AG04449 (cell line): ENCODE results near the gene OTULIN.

Experiments used
- CTCF ChIA-PET: fragments of 350-600 bp; formaldehyde crosslinking; extraction: SDS; loops from one replicate; lab custom pipeline; 2021; ENCODE audit warnings: antibody characterized with exemption; lab: Yijun Ruan, JAX
- POLR2A ChIA-PET: fragments of 400-600, 350-600 bp; formaldehyde crosslinking; extraction: SDS; loops from one replicate; lab custom pipeline; 2020; ENCODE audit warnings: antibody characterized with exemption, inconsistent platforms; lab: Yijun Ruan, JAX
- DNase-seq: peaks from one replicate; pipeline ENCODE4 v3.0.0-alpha.2; 2010; ENCODE audit warnings: low read depth, low spot score
- H3K4me3 ChIP-seq: 2 replicates; pipeline ENCODE4 v1.5.1; 2011; ENCODE audit warnings: low read depth, mild to moderate bottlenecking, control low read depth, low read length
- TF ChIP-seq, protein P1 (sequence below): IDR thresholded peaks from one replicate; pipeline ENCODE4 v1.5.1; 2011; ENCODE audit warnings: mild to moderate bottlenecking, moderate library complexity, low read length, control low read depth, inconsistent platforms; ENCODE audit not compliant: insufficient read depth; ENCODE audit errors: missing control alignments

The OTULIN gene

DNA sequence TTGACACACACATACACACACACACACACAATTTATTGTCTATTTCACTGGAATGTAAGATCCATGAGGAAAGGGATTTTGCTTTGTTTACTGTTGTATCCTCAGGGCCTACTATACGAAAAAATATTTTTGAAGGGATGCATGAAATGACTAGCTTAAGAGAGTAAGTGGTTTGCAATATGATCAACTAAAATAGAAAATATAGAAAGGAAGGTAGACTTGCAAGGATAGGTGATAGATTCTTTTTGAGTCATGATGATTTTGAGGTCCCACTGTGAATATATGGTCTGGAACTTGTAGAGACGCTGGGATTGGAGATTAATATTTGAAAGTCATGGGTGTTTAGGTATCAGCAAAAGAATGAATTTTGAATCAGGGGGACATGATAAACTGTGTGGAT, 28.9 kb upstream of the OTULIN start:
- POLR2A ChIA-PET, result no interaction called here
- H3K4me3 ChIP-seq, result no peak overlapping the region
- DNase-seq, result no peak
- TF ChIP-seq, protein P1, sequence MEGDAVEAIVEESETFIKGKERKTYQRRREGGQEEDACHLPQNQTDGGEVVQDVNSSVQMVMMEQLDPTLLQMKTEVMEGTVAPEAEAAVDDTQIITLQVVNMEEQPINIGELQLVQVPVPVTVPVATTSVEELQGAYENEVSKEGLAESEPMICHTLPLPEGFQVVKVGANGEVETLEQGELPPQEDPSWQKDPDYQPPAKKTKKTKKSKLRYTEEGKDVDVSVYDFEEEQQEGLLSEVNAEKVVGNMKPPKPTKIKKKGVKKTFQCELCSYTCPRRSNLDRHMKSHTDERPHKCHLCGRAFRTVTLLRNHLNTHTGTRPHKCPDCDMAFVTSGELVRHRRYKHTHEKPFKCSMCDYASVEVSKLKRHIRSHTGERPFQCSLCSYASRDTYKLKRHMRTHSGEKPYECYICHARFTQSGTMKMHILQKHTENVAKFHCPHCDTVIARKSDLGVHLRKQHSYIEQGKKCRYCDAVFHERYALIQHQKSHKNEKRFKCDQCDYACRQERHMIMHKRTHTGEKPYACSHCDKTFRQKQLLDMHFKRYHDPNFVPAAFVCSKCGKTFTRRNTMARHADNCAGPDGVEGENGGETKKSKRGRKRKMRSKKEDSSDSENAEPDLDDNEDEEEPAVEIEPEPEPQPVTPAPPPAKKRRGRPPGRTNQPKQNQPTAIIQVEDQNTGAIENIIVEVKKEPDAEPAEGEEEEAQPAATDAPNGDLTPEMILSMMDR, result no peak
- CTCF ChIA-PET, result interaction anchor here (0.9 to 5.4 kb wide), 2 partner anchors 13 to 284 kb away, joined by 3 to 24 read pairs; no protein-coding TSS in a partner anchor

DNA sequence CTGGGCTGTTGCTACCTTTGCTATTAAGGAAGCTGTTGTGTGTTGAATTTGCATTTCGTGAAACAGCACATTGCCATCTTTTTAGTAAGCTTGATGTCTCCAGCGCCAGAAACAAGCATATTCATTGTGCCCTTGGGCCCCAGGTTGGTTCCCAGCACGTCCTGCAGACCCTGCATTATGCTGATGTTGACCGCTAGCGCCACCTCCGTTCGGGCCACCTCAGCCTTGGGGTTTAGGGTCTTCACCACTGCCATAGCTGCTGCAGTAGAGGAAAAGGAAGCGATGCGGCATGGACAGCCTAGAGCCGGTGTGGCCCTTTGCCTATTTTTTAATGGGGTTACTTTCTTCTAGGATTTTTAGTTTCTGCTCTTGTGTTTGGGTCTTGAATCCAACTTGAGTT, 23.8 kb upstream of the OTULIN start:
- TF ChIP-seq, protein P1, result no peak
- H3K4me3 ChIP-seq, result no peak overlapping the region
- POLR2A ChIA-PET, result no interaction called here
- CTCF ChIA-PET, result interaction anchor here (1.3 to 5.4 kb wide), 2 partner anchors 8 to 243 kb away, joined by 4 to 24 read pairs; no protein-coding TSS in a partner anchor
- no peak for DNase-seq

DNA sequence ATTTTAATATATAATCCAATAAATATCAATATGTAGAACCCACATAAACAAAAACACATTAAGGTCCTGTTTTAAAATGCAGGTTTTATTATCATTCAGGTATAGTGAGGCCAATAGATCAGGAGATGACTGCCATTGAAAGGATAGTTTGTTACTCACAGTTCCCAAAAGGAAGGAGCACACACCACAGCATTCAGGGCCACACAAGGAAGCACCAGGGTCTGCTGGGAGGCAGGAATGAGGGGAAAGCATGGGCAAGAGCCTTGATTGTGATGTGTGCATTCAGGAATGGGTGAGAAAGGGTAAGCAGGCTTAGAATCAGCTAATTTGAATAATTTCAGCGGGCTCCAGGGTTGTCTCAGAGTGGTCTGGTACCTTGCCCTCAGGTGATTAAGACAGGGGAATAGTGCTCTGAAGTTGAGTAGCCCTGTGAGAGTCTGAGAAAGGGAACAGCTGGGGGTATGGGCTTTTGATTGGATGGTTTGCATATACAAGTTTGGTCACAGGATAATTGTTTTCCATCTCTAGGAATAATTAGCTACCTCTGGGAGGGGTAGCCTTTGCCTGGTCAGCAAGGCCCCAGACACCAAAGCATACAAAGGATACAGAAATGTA, 19.8 kb upstream of the OTULIN start:
- ChIA-PET CTCF (interaction anchor here (0.8 to 5.4 kb wide), 6 partner anchors 10 to 668 kb away, joined by 3 to 63 read pairs (median 7); no protein-coding TSS in a partner anchor), POLR2A (no interaction called here)
- TF ChIP-seq, protein P1, result no peak
- DNase-seq, result no peak
- no peak overlapping the region for H3K4me3 ChIP-seq

DNA sequence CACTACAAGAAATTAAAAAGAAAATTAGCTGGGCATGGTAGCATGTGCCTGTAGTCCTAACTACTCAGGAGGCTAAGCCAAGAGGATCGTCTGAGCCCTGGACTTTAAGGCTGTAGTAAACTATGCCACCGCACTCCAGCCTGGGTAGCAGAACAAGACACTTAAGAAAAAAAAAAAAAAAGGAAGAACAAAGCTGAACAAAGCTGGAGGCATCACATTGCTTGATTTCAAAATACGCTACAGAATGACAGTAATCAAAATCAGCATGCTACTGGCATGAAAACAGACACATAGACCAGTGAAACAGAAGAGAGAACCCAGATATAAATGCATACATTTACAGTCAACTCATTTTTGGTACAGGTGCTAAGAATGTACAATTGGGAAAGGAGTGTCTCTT, 14.5 kb upstream of the OTULIN start:
- TF ChIP-seq, protein P1, result no peak
- ChIA-PET POLR2A (no interaction called here), CTCF (interaction anchor here (0.6 to 5.4 kb wide), 12 partner anchors 10 to 673 kb away, joined by 3 to 151 read pairs (median 24); no protein-coding TSS in a partner anchor)
- no peak overlapping the region for H3K4me3 ChIP-seq
- DNase-seq, result no peak

DNA sequence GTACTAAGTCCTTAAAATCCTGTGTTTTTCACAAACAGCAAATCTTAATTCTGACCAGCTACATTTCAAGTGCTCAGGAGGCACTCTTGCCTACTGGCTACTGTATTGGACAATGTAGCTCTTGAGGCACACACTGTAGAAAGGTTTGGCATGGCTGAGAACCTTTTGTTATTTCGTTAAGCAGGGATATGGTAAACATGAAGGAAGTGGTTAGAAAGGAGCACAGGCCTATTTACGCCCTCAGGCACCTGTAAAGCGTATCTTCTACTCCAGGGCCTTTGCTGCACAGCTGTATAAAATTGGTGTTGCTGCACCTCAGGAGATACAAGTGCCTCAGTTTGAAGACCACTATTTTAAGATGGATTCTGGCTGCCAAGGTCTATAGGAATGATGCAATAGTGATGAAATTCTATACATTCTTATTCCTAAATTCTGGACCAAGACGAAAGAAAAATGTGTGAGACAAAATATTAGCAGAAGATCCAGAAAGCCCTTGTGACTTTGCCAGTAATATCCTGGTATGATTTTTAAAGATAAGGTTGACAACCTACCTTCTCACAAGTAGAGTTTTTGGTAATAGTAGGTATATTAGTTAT, 9.3 kb upstream of the OTULIN start:
- no peak overlapping the region for H3K4me3 ChIP-seq
- ChIA-PET POLR2A (no interaction called here), CTCF (interaction anchor here (1.4 to 1.9 kb wide), 5 partner anchors 10 to 304 kb away, joined by 3 to 16 read pairs (median 6); no protein-coding TSS in a partner anchor)
- TF ChIP-seq, protein P1, result no peak
- DNase-seq, result no peak

DNA sequence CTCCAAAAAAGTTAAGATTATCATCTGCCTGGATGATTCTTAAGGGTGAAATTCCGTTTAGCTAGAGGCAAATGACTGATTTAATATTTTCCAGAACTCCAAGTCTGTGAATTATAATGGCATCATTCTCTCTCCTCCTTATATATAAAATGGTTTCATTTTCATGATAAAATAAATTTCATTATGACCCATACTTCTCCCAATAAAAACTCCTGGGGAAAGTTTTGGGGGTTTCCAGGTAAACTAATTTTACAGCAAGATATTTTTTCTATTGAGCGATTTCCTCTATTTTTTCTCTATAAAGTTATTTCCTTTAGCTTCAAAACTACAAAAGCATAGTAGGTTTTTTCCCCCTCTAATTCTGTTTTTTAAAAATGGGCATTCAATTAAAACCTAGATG, 7.6 kb upstream of the OTULIN start:
- H3K4me3 ChIP-seq, result no peak overlapping the region
- TF ChIP-seq, protein P1, result no peak
- CTCF ChIA-PET, result interaction anchor here (1.5 to 8.2 kb wide), 3 partner anchors 9 to 353 kb away, joined by 3 to 63 read pairs (median 6); no protein-coding TSS in a partner anchor
- POLR2A ChIA-PET, result no interaction called here
- DNase-seq, result no peak
